GM12878 (cell line): ENCODE measurements around the gene ZNF276.

Experiments
- ATF7 ChIP-seq: fragments of 450-650 bp; IDR thresholded peaks from 2 replicates; pipeline ENCODE4 v1.6.1; 2016; ENCODE audit warnings: low read depth, mild to moderate bottlenecking
- CTCF ChIP-seq, 3 experiments: IDR thresholded peaks in 2 of 3; conservative IDR thresholded peaks in 1 of 3; 2 replicates each; pipeline ENCODE4 v1.5.1; 2011; ENCODE audit warnings: low read depth in 3 of 3, low read length in 3 of 3, mild to moderate bottlenecking in 3 of 3, control low read depth in 2 of 3, moderate library complexity in 2 of 3, inconsistent platforms in 1 of 3, mixed read lengths in 1 of 3; ENCODE audit not compliant: control insufficient read depth in 2 of 3, insufficient read depth in 1 of 3; ENCODE audit errors: extremely low read depth in 1 of 3
- E2F4 ChIP-seq: IDR thresholded peaks from 2 replicates; pipeline ENCODE4 v1.6.1; 2012; ENCODE audit warnings: low read depth, low read length, improper control_type of control experiment
- EP300 ChIP-seq, 2 experiments: fragments of 150-350 bp in 1 of 2; IDR thresholded peaks; 2 replicates each; pipeline ENCODE4 v1.6.1; 2011 to 2012; ENCODE audit warnings: low read depth in 2 of 2, low read length in 2 of 2, borderline replicate concordance in 1 of 2, improper control_type of control experiment in 1 of 2, inconsistent platforms in 1 of 2; ENCODE audit not compliant: control insufficient read depth in 1 of 2
- ETV6 ChIP-seq, 2 experiments: fragments of 450-650 bp in 1 of 2; IDR thresholded peaks in 1 of 2; conservative IDR thresholded peaks in 1 of 2; 2 replicates each; pipeline ENCODE4 v1.6.1; 2014; ENCODE audit warnings: antibody characterized with exemption in 1 of 2, borderline replicate concordance in 1 of 2, low read depth in 1 of 2, mild to moderate bottlenecking in 1 of 2, moderate library complexity in 1 of 2
- JUND ChIP-seq: IDR thresholded peaks from 2 replicates; pipeline ENCODE4 v1.6.1; 2012; ENCODE audit warnings: low read depth, mild to moderate bottlenecking, low read length, improper control_type of control experiment, moderate library complexity
- NFYB ChIP-seq: IDR thresholded peaks from 2 replicates; pipeline ENCODE4 v1.6.1; 2011; ENCODE audit warnings: low read depth, mild to moderate bottlenecking, low read length, improper control_type of control experiment, moderate library complexity; ENCODE audit not compliant: insufficient read depth
- RAD21 ChIP-seq: IDR thresholded peaks from 2 replicates; pipeline ENCODE4 v1.6.1; 2011; ENCODE audit warnings: mild to moderate bottlenecking, low read depth, low read length, moderate library complexity; ENCODE audit not compliant: insufficient read depth
- RCOR1 ChIP-seq: conservative IDR thresholded peaks from 2 replicates; pipeline ENCODE4 v1.6.1; 2012; ENCODE audit warnings: low read depth, low read length, improper control_type of control experiment
- SP1 ChIP-seq: IDR thresholded peaks from one replicate; pipeline ENCODE4 v1.6.1; 2011; ENCODE audit warnings: low read depth, low read length
- YY1 ChIP-seq: IDR thresholded peaks from 2 replicates; pipeline ENCODE4 v1.6.1; 2011; ENCODE audit warnings: low read depth, mild to moderate bottlenecking, low read length
- ZNF274 ChIP-seq: IDR thresholded peaks from one replicate; pipeline ENCODE4 v1.8.0; 2011; ENCODE audit not compliant: insufficient read length, insufficient read depth
- TF ChIP-seq, protein P1 (sequence below): fragments of 450-650 bp; IDR thresholded peaks from 2 replicates; pipeline ENCODE4 v1.6.1; 2016; ENCODE audit warnings: mild to moderate bottlenecking, moderate library complexity, borderline replicate concordance

DNA sequence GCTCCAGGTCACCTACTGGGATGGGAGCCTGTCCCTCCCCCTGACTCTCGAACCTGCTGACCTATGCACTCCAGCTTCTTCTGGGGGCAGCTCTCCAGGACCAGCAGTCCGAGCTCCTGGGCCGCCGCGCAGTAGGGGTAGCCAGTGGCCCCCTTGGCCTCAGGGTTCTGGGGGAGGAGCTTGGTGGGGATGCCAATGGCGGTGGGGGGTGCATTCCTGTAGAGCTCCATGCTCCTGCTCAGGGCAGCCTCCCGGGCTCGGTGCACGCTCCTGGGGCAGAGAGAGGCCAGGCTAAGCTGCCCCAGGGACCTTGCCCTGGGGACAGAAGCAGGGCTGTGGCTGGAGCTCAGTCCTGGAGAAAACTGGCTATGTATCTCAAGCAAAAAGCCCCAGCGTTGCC lies 12.2 kb upstream of the ZNF276 start:
- TF ChIP-seq YY1 = no peak
- TF ChIP-seq CTCF (IDR thresholded peaks at IDR 0.05 in 2 of 3, conservative IDR thresholded peaks at IDR 0.05 in 1 of 3; ENCODE audit: control insufficient read depth in 2 of 3, extremely low read depth in 1 of 3, insufficient read depth in 1 of 3, low read depth in 3 of 3, low read length in 3 of 3) = no peak
- no peak for TF ChIP-seq NFYB
- TF ChIP-seq RAD21 = no peak
- TF ChIP-seq RCOR1 = no peak
- TF ChIP-seq, protein P1, sequence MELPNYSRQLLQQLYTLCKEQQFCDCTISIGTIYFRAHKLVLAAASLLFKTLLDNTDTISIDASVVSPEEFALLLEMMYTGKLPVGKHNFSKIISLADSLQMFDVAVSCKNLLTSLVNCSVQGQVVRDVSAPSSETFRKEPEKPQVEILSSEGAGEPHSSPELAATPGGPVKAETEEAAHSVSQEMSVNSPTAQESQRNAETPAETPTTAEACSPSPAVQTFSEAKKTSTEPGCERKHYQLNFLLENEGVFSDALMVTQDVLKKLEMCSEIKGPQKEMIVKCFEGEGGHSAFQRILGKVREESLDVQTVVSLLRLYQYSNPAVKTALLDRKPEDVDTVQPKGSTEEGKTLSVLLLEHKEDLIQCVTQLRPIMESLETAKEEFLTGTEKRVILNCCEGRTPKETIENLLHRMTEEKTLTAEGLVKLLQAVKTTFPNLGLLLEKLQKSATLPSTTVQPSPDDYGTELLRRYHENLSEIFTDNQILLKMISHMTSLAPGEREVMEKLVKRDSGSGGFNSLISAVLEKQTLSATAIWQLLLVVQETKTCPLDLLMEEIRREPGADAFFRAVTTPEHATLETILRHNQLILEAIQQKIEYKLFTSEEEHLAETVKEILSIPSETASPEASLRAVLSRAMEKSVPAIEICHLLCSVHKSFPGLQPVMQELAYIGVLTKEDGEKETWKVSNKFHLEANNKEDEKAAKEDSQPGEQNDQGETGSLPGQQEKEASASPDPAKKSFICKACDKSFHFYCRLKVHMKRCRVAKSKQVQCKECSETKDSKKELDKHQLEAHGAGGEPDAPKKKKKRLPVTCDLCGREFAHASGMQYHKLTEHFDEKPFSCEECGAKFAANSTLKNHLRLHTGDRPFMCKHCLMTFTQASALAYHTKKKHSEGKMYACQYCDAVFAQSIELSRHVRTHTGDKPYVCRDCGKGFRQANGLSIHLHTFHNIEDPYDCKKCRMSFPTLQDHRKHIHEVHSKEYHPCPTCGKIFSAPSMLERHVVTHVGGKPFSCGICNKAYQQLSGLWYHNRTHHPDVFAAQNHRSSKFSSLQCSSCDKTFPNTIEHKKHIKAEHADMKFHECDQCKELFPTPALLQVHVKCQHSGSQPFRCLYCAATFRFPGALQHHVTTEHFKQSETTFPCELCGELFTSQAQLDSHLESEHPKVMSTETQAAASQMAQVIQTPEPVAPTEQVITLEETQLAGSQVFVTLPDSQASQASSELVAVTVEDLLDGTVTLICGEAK = no peak
- no peak for TF ChIP-seq E2F4
- no peak for TF ChIP-seq ETV6 (conservative IDR thresholded peaks at IDR 0.05 in 1 of 2, IDR thresholded peaks at IDR 0.05 in 1 of 2; ENCODE audit: borderline replicate concordance in 1 of 2, low read depth in 1 of 2)
- TF ChIP-seq ZNF274 = no peak
- TF ChIP-seq SP1 = no peak
- TF ChIP-seq ATF7 = no peak
- no peak for TF ChIP-seq JUND
- no peak for TF ChIP-seq EP300 (IDR thresholded peaks at IDR 0.05; ENCODE audit: borderline replicate concordance in 1 of 2, control insufficient read depth in 1 of 2, low read depth in 2 of 2, low read length in 2 of 2)
